Measurements from ENCODE around the gene RNASEL.

Gene RNASEL

DNA sequence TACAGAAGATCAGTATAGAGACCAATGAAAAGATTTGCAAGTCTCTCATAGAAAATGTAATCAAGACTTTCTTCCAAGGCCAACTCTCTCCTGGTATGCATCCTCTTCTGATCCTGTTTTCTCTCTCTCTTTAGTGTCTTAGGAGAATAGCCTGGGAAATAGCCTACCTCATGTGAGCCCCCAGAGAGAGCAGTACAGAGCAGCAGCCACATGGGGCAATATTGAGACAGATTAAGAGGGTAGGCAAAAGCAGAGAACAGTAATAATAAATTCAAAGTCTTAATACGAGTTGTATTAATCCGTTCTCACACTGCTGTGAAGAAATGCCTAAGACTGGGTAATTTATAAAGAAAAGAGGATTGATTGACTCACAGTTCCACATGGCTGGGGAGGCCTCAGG is 61.4 kb downstream of the RNASEL start:
- Mint-ChIP-seq H3K36me3 (ENCODE audit: low read depth) (no peaks in the 10 kb centered on the region), H3K27ac (no peak overlapping the region), H3K4me1 (ENCODE audit: low read depth) (no peaks in the 10 kb centered on the region), H3K9me3 (peaks cover 33% of the 10 kb centered on the region), H3K4me3 (no peak overlapping the region), H3K27me3 (peaks cover 21% of the 10 kb centered on the region)
- no peak for DNase-seq

GRCh38 chr1:182525342-182525741 is 63.7 kb downstream of the RNASEL start:
- Mint-ChIP-seq H3K36me3 (ENCODE audit: low read depth) (no peaks in the 10 kb centered on the region), H3K27me3 (peaks cover 32% of the 10 kb centered on the region), H3K27ac (no peak overlapping the region), H3K4me1 (ENCODE audit: low read depth) (no peaks in the 10 kb centered on the region), H3K4me3 (no peak overlapping the region), H3K9me3 (peaks cover 33% of the 10 kb centered on the region)
- no peak for DNase-seq
